H4 (cell line): ENCODE measurements around the gene ANKRD31. TPM values are rescaled to one million over a fixed set of nuclear protein-coding genes. Genes with fewer than 3 reads are reported as not detected.
"Not testable (repeated sequence)": the region's sequence is repeated elsewhere in the genome, so short reads cannot be mapped to it uniquely, and the experiment has no call there.

Experiments
- DNase-seq: peaks from one replicate; pipeline ENCODE4 v3.0.0-alpha.2; 2015; ENCODE audit warnings: low spot score
- total RNA-seq: library from RNA; depleted of rRNA; stranded (reverse); fragments of >200 nt; shearing (Covaris generic); gene quantifications from 2 replicates; pipeline ENCODE4 v1.2.3, GENCODE V29; 2014

Gene ANKRD31
- total RNA-seq, 1 experiment from 2014 or later: 0.33 TPM

- DNase-seq: no peak
Observed at GRCh38 chr5:75234251-75234650, 2.4 kb downstream of the ANKRD31 start.

GRCh38 chr5:75226916-75227315 is 9.8 kb downstream of the ANKRD31 start:
- no peak for DNase-seq

- DNase-seq: no peak
Observed at GRCh38 chr5:75225506-75225905, 11.2 kb downstream of the ANKRD31 start.

GRCh38 chr5:75220787-75221186 is 15.9 kb downstream of the ANKRD31 start:
- not testable (repeated sequence) for DNase-seq

- no peak for DNase-seq
Observed at GRCh38 chr5:75214928-75215327, 21.8 kb downstream of the ANKRD31 start.

- DNase-seq: no peak
Observed at GRCh38 chr5:75214409-75214808, 22.3 kb downstream of the ANKRD31 start.

- no peak for DNase-seq
Observed at GRCh38 chr5:75203604-75204003, 33.1 kb downstream of the ANKRD31 start.

- DNase-seq: no peak
Observed at GRCh38 chr5:75202935-75203334, 33.7 kb downstream of the ANKRD31 start.

- DNase-seq: no peak
Observed at GRCh38 chr5:75200776-75201175, 35.9 kb downstream of the ANKRD31 start.

- no peak for DNase-seq
Observed at GRCh38 chr5:75199946-75200345, 36.7 kb downstream of the ANKRD31 start.

GRCh38 chr5:75199071-75199470 is 37.6 kb downstream of the ANKRD31 start:
- DNase-seq: no peak

- DNase-seq: no peak
Observed at GRCh38 chr5:75197745-75198144, 38.9 kb downstream of the ANKRD31 start.

- DNase-seq: no peak
Observed at GRCh38 chr5:75192804-75193203, 43.9 kb downstream of the ANKRD31 start.

- DNase-seq: no peak
Observed at GRCh38 chr5:75192264-75192663, 44.4 kb downstream of the ANKRD31 start.

- no peak for DNase-seq
Observed at GRCh38 chr5:75190227-75190626, 46.5 kb downstream of the ANKRD31 start.

GRCh38 chr5:75189353-75189752 is 47.3 kb downstream of the ANKRD31 start:
- no peak for DNase-seq

GRCh38 chr5:75185763-75186162 is 50.9 kb downstream of the ANKRD31 start:
- DNase-seq: no peak

- not testable (repeated sequence) for DNase-seq
Observed at GRCh38 chr5:75176009-75176408, 60.7 kb downstream of the ANKRD31 start.

- not testable (repeated sequence) for DNase-seq
Observed at GRCh38 chr5:75174872-75175271, 61.8 kb downstream of the ANKRD31 start.

GRCh38 chr5:75169516-75169915 is 67.2 kb downstream of the ANKRD31 start:
- no peak for DNase-seq

- DNase-seq: no peak
Observed at GRCh38 chr5:75168026-75168735, 68.5 kb downstream of the ANKRD31 start.

GRCh38 chr5:75167345-75167744 is 69.3 kb downstream of the ANKRD31 start:
- DNase-seq: peak; percentile 21

- DNase-seq: not testable (repeated sequence)
Observed at GRCh38 chr5:75161508-75161907, 75.2 kb downstream of the ANKRD31 start.

GRCh38 chr5:75156585-75156984 is 80.1 kb downstream of the ANKRD31 start:
- DNase-seq: no peak
